Uterus (tissue), 4 donors: ENCODE data around the gene TYRP1. TPM values are rescaled to one million over a fixed set of nuclear protein-coding genes. Genes with fewer than 3 reads are reported as not detected.
"Not testable (repeated sequence)": the region's sequence is repeated elsewhere in the genome, so short reads cannot be mapped to it uniquely, and the experiment has no call there.

Experiments
- DNase-seq, 2 donors: peaks; one replicate each; pipeline ENCODE4 v3.0.0-alpha.2; 2019 to 2020
- H3K27ac ChIP-seq, 2 donors: fragments of 200-600 bp; sonication (generic); 1 replicate in 1 of 2; 2 replicates in 1 of 2; pipeline ENCODE4 v1.5.1; 2016 to 2018
- H3K27me3 ChIP-seq, 2 donors: fragments of 200-600 bp; sonication (generic); one replicate each; pipeline ENCODE4 v1.5.1; 2018 to 2019; ENCODE audit warnings: control low read depth in 1 of 2
- H3K36me3 ChIP-seq, 2 donors: fragments of 200-600 bp; sonication (generic); one replicate each; pipeline ENCODE4 v1.5.1; 2019; ENCODE audit warnings: control low read depth in 1 of 2
- H3K4me1 ChIP-seq, 2 donors: fragments of 200-600 bp; sonication (generic); one replicate each; pipeline ENCODE4 v1.5.1; 2018 to 2019; ENCODE audit warnings: control low read depth in 1 of 2
- H3K4me3 ChIP-seq, 2 donors: fragments of 200-600 bp; sonication (generic); 1 replicate in 1 of 2; 2 replicates in 1 of 2; pipeline ENCODE4 v1.5.1; 2018 to 2019; ENCODE audit warnings: mild to moderate bottlenecking in 1 of 2
- H3K9me3 ChIP-seq, 2 donors: fragments of 200-600 bp; sonication (generic); one replicate each; pipeline ENCODE4 v1.5.1; 2019; ENCODE audit warnings: control low read depth in 1 of 2
- POLR2A ChIP-seq, 2 donors: fragments of 450-650 bp; IDR thresholded peaks; one replicate each; pipeline ENCODE4 v1.6.1; 2016; ENCODE audit warnings: antibody characterized with exemption in 2 of 2, mild to moderate bottlenecking in 1 of 2, moderate library complexity in 1 of 2
- intact Hi-C: fragments of 100-400 bp; cut with DNase I; formaldehyde crosslinking; loops from one replicate; pipeline ENCODE4 v1.15.1; 2023; ENCODE audit warnings: low total_unique reads
- total RNA-seq, 4 donors: library from RNA; depleted of rRNA in 3 of 4; stranded (reverse); fragments of >200 nt in 3 of 4; gene quantifications; one replicate each; pipeline versions ENCODE4 v1.1.0 to v1.2.4, GENCODE V29; 2014 to 2023
- TF ChIP-seq, protein P1 (sequence below), 4 experiments: fragments of 200-600 bp in 2 of 4; fragments of 450-650 bp in 2 of 4; sonication (generic) in 2 of 4; IDR thresholded peaks; one replicate each; pipeline ENCODE4 v1.5.1; 2016 to 2019; ENCODE audit warnings: antibody characterized with exemption in 4 of 4, mild to moderate bottlenecking in 2 of 4, moderate library complexity in 1 of 4
- donor health status: DM: yes; HTN: yes; CAD: no.

The TYRP1 gene
- total RNA-seq, 4 donors from 2014 or later, result 0.24 to 1.2 TPM; not detected in 2

DNA sequence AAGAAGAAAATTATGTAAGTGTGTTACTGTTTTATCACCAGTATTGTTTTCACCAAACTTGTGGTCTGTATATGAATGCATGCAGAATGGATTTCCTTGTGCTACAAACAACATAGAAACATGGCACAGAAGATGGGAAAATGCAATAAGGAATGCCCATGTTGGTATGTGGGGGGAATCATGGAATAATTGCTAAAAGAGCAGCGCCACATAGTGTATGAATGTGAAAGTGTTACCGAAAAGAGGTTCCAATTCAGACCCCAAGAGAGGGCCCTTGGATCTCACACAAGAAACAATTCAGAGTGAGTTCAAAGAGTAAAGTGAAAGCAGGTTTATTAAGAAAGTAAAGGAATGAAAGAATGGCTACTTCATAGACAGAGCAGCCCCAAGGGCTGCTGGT, 26.4 kb upstream of the TYRP1 start:
- H3K4me1 ChIP-seq, result no peaks in the 10 kb centered on the region
- intact Hi-C loops, result no loop called here
- no peak overlapping the region for H3K27ac ChIP-seq
- no peak overlapping the region for H3K4me3 ChIP-seq
- no peaks in the 10 kb centered on the region for H3K27me3 ChIP-seq
- TF ChIP-seq POLR2A (IDR thresholded peaks at IDR 0.05), result no peak
- TF ChIP-seq, protein P1, sequence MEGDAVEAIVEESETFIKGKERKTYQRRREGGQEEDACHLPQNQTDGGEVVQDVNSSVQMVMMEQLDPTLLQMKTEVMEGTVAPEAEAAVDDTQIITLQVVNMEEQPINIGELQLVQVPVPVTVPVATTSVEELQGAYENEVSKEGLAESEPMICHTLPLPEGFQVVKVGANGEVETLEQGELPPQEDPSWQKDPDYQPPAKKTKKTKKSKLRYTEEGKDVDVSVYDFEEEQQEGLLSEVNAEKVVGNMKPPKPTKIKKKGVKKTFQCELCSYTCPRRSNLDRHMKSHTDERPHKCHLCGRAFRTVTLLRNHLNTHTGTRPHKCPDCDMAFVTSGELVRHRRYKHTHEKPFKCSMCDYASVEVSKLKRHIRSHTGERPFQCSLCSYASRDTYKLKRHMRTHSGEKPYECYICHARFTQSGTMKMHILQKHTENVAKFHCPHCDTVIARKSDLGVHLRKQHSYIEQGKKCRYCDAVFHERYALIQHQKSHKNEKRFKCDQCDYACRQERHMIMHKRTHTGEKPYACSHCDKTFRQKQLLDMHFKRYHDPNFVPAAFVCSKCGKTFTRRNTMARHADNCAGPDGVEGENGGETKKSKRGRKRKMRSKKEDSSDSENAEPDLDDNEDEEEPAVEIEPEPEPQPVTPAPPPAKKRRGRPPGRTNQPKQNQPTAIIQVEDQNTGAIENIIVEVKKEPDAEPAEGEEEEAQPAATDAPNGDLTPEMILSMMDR (IDR thresholded peaks at IDR 0.05), result no peak
- no peaks in the 10 kb centered on the region for H3K36me3 ChIP-seq
- no peak for DNase-seq
- H3K9me3 ChIP-seq, result no peaks in the 10 kb centered on the region

DNA sequence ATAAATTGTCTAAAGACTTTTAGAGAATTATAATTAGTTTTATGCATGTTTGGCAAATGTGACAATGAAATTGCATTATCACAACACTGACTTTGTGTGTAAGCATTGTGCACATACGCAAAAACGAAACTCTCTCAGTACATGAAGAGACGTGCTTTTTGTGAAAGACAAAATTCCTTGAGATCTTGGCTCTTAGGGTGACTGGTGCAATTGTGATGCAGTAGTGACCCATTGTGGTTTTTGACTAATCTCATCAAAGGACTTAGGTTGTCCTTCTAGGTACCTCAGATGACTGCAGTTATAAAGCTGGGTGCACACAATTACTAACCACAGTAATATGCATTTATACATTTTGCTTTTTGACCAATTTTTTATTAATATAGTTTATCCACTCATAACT, 25.3 kb upstream of the TYRP1 start:
- no peaks in the 10 kb centered on the region for H3K27me3 ChIP-seq
- no peak overlapping the region for H3K4me3 ChIP-seq
- no peaks in the 10 kb centered on the region for H3K4me1 ChIP-seq
- no peak for DNase-seq
- TF ChIP-seq POLR2A (IDR thresholded peaks at IDR 0.05), result no peak
- TF ChIP-seq, protein P1 (IDR thresholded peaks at IDR 0.05), result no peak
- H3K27ac ChIP-seq, result no peak overlapping the region
- H3K36me3 ChIP-seq, result no peaks in the 10 kb centered on the region
- intact Hi-C loops, result no loop called here
- H3K9me3 ChIP-seq, result no peaks in the 10 kb centered on the region

DNA sequence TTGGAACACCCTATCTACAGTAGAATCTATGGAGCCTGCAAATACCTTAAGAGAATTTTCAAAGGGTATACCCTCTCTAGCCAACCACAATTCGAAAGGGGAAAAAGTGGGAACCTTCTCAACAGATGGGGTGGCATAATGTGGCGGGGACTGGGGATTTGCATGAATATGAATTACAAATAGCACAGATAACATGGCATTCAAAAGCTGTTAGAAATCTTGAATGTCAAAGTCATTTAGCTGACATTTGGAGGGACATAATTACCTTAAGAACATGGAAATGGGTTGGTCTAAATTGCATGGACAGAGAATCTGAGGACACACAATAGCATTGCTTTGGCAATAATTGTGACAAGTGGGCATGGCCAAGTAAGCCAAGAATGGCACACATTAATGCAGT, 23.2 kb upstream of the TYRP1 start:
- H3K4me3 ChIP-seq, result no peak overlapping the region
- no peaks in the 10 kb centered on the region for H3K36me3 ChIP-seq
- no peak for DNase-seq
- intact Hi-C loops, result no loop called here
- H3K27ac ChIP-seq, result no peak overlapping the region
- TF ChIP-seq, protein P1 (IDR thresholded peaks at IDR 0.05), result no peak
- H3K9me3 ChIP-seq, result no peaks in the 10 kb centered on the region
- no peaks in the 10 kb centered on the region for H3K27me3 ChIP-seq
- H3K4me1 ChIP-seq, result no peaks in the 10 kb centered on the region

DNA sequence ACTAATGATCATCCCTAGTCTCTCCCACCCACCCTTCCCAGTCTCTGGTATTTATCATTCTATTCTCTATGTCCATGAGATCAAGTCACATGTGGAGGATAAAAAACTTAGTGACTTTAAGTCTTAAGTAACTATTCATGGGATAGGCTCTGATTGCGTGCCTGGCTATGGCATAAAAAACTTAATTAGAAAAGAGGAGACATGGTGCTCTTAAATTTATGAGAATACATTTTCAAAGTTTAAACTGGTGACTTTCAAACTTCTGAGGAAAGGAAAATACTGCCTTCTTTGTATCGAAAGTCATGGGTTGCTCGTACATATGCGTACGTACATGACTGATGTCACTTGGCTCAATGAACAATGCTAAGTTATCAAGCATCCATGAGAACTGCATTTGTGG, 18.2 kb upstream of the TYRP1 start:
- no peak for TF ChIP-seq POLR2A (IDR thresholded peaks at IDR 0.05)
- TF ChIP-seq, protein P1 (IDR thresholded peaks at IDR 0.05), result no peak
- intact Hi-C loops, result no loop called here
- Histone ChIP-seq H3K9me3 (no peaks in the 10 kb centered on the region), H3K36me3 (no peaks in the 10 kb centered on the region), H3K27ac (no peak overlapping the region), H3K27me3 (no peaks in the 10 kb centered on the region), H3K4me3 (no peak overlapping the region), H3K4me1 (no peaks in the 10 kb centered on the region)
- DNase-seq, result no peak

DNA sequence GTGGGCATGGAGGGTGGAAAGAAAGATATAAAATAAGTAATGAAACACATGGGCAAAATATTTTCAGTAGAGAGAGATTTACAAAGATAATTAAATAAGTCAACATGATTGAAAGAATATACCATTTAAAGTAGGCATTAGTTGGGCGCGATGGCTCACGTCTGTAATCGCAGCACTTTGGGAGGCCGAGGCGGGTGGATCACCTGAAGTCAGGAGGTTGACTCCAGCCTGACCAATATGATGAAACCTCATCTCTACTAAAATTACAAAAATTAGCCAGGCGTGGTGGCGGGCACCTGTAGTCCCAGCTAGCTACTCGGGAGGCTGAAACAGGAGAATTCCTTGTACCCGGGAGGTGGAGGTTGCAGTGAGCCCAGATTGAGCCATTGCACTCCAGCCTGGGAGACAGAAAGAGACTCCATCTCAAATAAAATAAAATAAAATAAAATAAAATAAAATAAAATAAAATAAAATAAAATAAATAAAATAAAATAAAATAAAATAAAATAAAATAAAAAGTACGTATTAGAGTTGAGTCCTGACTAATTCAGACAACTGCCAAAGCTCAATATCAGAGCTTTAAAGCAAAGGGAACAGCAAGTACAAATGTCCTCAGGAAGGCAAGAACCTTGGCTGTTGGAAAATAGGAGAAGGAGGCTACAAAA, 15.6 kb upstream of the TYRP1 start:
- intact Hi-C loops, H3K27me3 ChIP-seq, H3K4me1 ChIP-seq, DNase-seq, H3K27ac ChIP-seq, H3K9me3 ChIP-seq, H3K4me3 ChIP-seq, H3K36me3 ChIP-seq: not testable (repeated sequence)

DNA sequence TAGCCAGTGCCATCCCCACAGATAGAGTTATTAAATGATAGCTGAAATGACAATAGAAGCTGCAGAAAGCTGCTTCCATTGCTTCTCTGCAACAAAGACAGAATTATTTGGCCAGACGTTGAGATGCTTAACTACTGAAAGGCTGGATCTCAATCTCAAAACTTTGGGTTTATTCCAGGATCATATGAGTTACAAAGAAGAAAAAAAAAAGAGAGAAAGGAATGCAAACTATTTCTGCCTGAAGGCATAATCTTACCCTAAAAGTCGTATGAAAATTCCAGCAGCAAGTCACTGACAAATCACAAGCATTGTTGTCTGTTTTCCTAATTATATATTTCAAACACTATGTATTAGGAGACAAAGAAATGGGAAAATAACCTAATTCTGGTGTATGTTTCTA, 12.8 kb upstream of the TYRP1 start:
- intact Hi-C loops, result no loop called here
- Histone ChIP-seq H3K36me3 (no peaks in the 10 kb centered on the region), H3K27ac (no peak overlapping the region), H3K4me3 (no peak overlapping the region), H3K9me3 (no peaks in the 10 kb centered on the region), H3K4me1 (no peaks in the 10 kb centered on the region), H3K27me3 (no peaks in the 10 kb centered on the region)
- no peak for DNase-seq
- TF ChIP-seq, protein P1 (IDR thresholded peaks at IDR 0.05), result no peak
- TF ChIP-seq POLR2A (IDR thresholded peaks at IDR 0.05), result no peak
